HCT116 (cell line): ENCODE results near the gene DDX55.

Source experiments
- POLR2A ChIP-seq: IDR thresholded peaks from 2 replicates; pipeline ENCODE4 v1.7.0; 2011; ENCODE audit warnings: borderline replicate concordance; ENCODE audit not compliant: insufficient read depth, insufficient read length; ENCODE audit errors: extremely low read depth
- POLR2AphosphoS5 ChIP-seq: IDR thresholded peaks from 2 replicates; pipeline ENCODE4 v1.6.1; 2011; ENCODE audit warnings: mild to moderate bottlenecking, low read depth, low read length, moderate library complexity
- TF ChIP-seq, protein P1 (sequence below), 3 experiments: fragments of 200-600 bp in 1 of 3; sonication (generic) in 1 of 3; IDR thresholded peaks in 2 of 3; conservative IDR thresholded peaks in 1 of 3; 2 replicates each; pipeline ENCODE4 v1.5.1; 2012 to 2017; ENCODE audit warnings: low read depth in 2 of 3, low read length in 2 of 3, antibody characterized with exemption in 1 of 3, borderline replicate concordance in 1 of 3, control low read depth in 1 of 3, mild to moderate bottlenecking in 1 of 3, mixed read lengths in 1 of 3, mixed run types in 1 of 3, moderate library complexity in 1 of 3; ENCODE audit not compliant: insufficient read depth in 1 of 3
- TF ChIP-seq, protein P2 (sequence below): IDR thresholded peaks from 2 replicates; pipeline ENCODE4 v1.6.1; 2012

- TF ChIP-seq, protein P1, sequence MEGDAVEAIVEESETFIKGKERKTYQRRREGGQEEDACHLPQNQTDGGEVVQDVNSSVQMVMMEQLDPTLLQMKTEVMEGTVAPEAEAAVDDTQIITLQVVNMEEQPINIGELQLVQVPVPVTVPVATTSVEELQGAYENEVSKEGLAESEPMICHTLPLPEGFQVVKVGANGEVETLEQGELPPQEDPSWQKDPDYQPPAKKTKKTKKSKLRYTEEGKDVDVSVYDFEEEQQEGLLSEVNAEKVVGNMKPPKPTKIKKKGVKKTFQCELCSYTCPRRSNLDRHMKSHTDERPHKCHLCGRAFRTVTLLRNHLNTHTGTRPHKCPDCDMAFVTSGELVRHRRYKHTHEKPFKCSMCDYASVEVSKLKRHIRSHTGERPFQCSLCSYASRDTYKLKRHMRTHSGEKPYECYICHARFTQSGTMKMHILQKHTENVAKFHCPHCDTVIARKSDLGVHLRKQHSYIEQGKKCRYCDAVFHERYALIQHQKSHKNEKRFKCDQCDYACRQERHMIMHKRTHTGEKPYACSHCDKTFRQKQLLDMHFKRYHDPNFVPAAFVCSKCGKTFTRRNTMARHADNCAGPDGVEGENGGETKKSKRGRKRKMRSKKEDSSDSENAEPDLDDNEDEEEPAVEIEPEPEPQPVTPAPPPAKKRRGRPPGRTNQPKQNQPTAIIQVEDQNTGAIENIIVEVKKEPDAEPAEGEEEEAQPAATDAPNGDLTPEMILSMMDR (IDR thresholded peaks at IDR 0.05 in 2 of 3, conservative IDR thresholded peaks at IDR 0.05 in 1 of 3; ENCODE audit: borderline replicate concordance in 1 of 3, insufficient read depth in 1 of 3, low read depth in 2 of 3, low read length in 2 of 3), result no peak
- TF ChIP-seq, protein P2, sequence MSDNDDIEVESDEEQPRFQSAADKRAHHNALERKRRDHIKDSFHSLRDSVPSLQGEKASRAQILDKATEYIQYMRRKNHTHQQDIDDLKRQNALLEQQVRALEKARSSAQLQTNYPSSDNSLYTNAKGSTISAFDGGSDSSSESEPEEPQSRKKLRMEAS, result no peak
- TF ChIP-seq POLR2AphosphoS5 (no peak), POLR2A (no peak)
Observed at GRCh38 chr12:123654129-123654701, 52.3 kb downstream of the DDX55 start.
